Fibroblast of gingiva (primary cell): ENCODE results near the gene C19orf25.

Experiments
- DNase-seq: peaks from one replicate; pipeline ENCODE4 v3.0.0-alpha.2; 2011; ENCODE audit warnings: low read depth

Gene C19orf25

GRCh38 chr19:1466461-1467214 lies 12.4 kb downstream of the C19orf25 start:
- no peak for DNase-seq

- no peak for DNase-seq
Observed at GRCh38 chr19:1466018-1466460, 13.0 kb downstream of the C19orf25 start.

GRCh38 chr19:1465191-1466016 lies 13.6 kb downstream of the C19orf25 start:
- DNase-seq = peak; percentile 45

GRCh38 chr19:1461862-1462261 lies 17.2 kb downstream of the C19orf25 start:
- no peak for DNase-seq

GRCh38 chr19:1460033-1460995 lies 18.7 kb downstream of the C19orf25 start:
- DNase-seq = no peak

- no peak for DNase-seq
Observed at GRCh38 chr19:1459479-1459878, 19.5 kb downstream of the C19orf25 start.

- no peak for DNase-seq
Observed at GRCh38 chr19:1457892-1458291, 21.1 kb downstream of the C19orf25 start.

- DNase-seq = no peak
Observed at GRCh38 chr19:1457031-1457739, 21.8 kb downstream of the C19orf25 start.

- no peak for DNase-seq
Observed at GRCh38 chr19:1456121-1456900, 22.7 kb downstream of the C19orf25 start.

- no peak for DNase-seq
Observed at GRCh38 chr19:1455336-1456120, 23.5 kb downstream of the C19orf25 start.

- no peak for DNase-seq
Observed at GRCh38 chr19:1455002-1455335, 24.0 kb downstream of the C19orf25 start.

GRCh38 chr19:1453525-1454364 lies 25.3 kb downstream of the C19orf25 start:
- no peak for DNase-seq

GRCh38 chr19:1452802-1453524 lies 26.1 kb downstream of the C19orf25 start:
- DNase-seq = no peak

GRCh38 chr19:1451916-1452801 lies 26.9 kb downstream of the C19orf25 start:
- no peak for DNase-seq

- no peak for DNase-seq
Observed at GRCh38 chr19:1450735-1451731, 28.0 kb downstream of the C19orf25 start.
